Measurements from ENCODE around the gene FAM20A.

FAM20A gene

GRCh38 chr17:68489919-68490318 lies 111.2 kb downstream of the FAM20A start:
- no peak for DNase-seq
